Left ventricle myocardium superior (tissue), 1 donor: ENCODE results near the gene RTN4R. TPM values are rescaled to one million over a fixed set of nuclear protein-coding genes. Genes with fewer than 3 reads are reported as not detected.
A peak's percentile ranks its signal among the peaks of the same experiment; 100 is the strongest.

Experiments
- ATAC-seq: fragments of 200-7000 bp; cut with Tn5 transposase; one replicate; pipeline ENCODE4 v1.9.1; 2020; ENCODE audit warnings: mild to moderate bottlenecking, moderate library complexity
- DNase-seq: peaks from one replicate; pipeline ENCODE4 v3.0.0-alpha.2; 2020
- intact Hi-C: fragments of 100-400 bp; cut with micrococcal nuclease; formaldehyde crosslinking; loops from one replicate; pipeline ENCODE4 v1.11.0; 2022
- total RNA-seq: library from RNA; stranded (reverse); fragmentation: NEBNext Ultra II Directional; extraction: Animal tissue kit (Norgen Biotek cat#: 25700); gene quantifications from one replicate; pipeline ENCODE4 v1.2.1, GENCODE V29; 2021
- donor health status: DM: no; HTN: yes; CAD: no; lungs with severe emphysema.

The RTN4R gene
- total RNA-seq, 1 donor from 2014 or later: 1.2 TPM

- intact Hi-C loops: no loop called here
- ATAC-seq (no peak), DNase-seq (no peak)
These were observed 5.5 kb downstream of the RTN4R start for GRCh38 chr22:20262582-20263147.

DNA sequence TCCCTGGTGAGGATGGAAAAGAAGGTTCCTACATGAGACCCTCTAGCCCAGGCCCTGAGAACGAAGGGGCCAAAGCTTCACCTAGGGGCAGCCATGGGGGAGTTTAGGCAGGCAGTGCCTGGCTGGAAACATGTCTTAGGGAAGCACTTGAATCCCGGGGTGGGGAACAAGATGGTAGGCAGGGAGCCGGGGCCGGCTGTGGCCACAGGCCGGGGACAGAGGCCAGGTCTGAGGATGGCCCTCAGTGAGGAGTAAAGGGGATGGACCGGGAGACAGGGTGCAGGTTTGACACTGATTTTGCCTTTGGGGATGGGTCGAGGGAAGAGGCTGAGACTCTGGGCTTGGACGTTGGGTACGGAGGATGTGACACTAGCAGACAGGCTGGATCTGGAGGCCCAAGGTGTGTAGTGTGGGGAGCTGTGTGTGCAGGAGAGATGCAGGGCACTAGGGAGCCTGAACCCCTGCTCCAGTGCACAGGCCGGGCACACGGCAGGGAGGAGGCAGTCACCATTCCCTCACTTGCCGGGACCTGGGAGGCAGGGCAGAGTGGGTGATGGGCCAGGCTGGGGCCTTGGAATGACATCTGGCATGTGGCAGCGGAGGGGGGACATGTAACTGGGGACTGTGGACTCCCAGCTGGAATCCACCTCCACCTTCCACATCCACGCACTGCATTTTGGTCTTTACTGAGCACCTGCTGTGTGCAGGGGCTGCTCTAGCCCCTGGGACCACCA lies 6.1 kb downstream of the RTN4R start:
- intact Hi-C loops: no loop called here

GRCh38 chr22:20260071-20260765 lies 7.9 kb downstream of the RTN4R start:
- ATAC-seq: no peak
- intact Hi-C loops: no loop called here
- DNase-seq: no peak

More for the DNA sequence above, 6.1 kb downstream of the RTN4R start:
- DNase-seq (no peak), ATAC-seq (no peak)

DNA sequence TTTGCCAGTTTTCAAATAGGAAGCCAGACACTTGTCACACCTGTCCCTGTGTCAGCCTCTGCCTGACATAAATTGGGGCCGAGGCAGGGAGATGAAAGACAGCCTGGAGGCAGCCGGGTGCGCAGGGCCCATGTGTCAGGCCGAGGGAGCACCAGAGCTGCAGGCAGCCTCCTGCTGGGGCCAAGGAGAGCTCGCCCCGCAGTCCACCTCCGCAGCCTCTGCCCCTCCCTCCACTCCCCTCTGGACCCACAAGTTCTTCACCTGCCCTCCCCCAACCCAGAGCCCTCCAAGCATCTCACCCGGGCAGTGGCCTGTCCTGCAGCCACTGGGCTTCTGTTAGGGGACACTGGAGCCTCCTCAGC lies 8.8 kb downstream of the RTN4R start:
- ATAC-seq: no peak
- DNase-seq: no peak
- intact Hi-C loops: no loop called here

GRCh38 chr22:20258584-20259326 lies 9.4 kb downstream of the RTN4R start:
- ATAC-seq (no peak), DNase-seq (no peak)
- intact Hi-C loops: no loop called here

- DNase-seq: no peak
- no peak for ATAC-seq
- intact Hi-C loops: no loop called here
These were observed 10.2 kb downstream of the RTN4R start for GRCh38 chr22:20258021-20258299.

- DNase-seq: no peak
- intact Hi-C loops: no loop called here
- ATAC-seq: no peak
These were observed 10.7 kb downstream of the RTN4R start for GRCh38 chr22:20257212-20258020.

- intact Hi-C loops: no loop called here
- no peak for ATAC-seq
- no peak for DNase-seq
These were observed 11.4 kb downstream of the RTN4R start for GRCh38 chr22:20256551-20257211.

DNA sequence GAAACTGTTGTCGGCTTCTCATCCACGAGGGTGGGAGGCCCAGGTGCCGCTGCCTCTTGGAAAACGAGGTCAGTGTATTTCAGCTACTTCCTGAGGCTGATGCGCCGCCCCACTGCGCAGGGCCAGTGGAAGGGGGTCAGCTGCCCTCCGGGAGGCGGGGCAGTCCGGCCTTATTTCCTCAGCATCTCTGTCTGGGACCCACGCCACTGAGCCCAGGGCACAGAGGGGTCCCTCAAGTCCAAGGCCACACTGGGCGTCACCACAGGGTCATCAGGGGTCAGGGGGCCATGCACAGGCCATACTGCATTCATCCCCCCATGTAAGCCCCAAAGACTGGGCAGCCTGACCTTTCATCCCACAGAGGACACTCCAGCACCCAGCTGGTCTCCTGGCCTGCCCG lies 12.1 kb downstream of the RTN4R start:
- DNase-seq: no peak
- ATAC-seq: no peak
- intact Hi-C loops: no loop called here

DNA sequence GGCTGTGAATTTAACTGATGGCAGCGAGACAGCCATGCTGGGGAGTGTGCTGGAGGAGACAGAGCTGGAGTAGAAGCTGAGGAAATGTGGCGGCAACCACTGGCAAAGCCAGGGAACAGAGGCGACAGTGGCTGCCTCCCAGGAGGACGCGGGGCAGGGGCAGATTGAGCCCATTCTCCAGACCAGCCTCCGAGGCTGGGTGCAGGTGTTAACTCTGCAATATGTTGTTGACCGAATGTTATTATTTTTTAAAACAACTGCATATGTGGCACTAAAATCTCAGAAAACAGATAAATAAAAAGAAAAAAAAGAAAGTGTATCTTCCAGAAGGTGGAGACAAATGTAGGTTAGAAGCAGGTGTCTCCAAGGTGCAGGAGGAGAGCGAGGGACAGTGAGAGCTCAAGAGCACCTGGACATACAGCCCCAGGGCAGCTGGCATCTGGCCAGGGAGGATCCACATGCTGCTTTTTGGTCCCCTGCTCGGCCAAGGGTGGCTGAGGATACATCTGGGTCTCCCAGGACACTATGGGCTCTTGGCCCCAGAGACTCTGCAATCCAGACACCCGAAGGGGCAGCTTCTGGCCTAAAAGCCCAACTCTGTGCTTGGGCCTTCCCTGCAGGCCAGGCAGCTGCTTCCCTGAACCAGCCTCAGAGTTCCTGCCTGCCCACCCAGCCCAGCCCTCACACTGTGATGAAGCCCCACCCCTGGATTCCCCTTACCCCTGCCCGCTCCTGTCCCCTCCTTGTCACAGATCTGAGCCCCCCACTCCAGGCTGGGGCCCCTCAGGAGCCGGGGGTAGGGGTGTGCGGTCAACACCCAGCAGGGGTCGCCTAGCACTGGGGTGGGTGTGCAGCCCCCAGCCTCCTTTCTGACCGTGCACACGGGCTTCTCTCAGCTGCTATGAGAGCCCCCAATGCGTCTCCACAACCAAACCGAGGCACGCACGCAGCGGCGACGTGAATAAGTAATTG lies 12.9 kb downstream of the RTN4R start:
- DNase-seq: no peak
- intact Hi-C loops: no loop called here
- no peak for ATAC-seq

DNA sequence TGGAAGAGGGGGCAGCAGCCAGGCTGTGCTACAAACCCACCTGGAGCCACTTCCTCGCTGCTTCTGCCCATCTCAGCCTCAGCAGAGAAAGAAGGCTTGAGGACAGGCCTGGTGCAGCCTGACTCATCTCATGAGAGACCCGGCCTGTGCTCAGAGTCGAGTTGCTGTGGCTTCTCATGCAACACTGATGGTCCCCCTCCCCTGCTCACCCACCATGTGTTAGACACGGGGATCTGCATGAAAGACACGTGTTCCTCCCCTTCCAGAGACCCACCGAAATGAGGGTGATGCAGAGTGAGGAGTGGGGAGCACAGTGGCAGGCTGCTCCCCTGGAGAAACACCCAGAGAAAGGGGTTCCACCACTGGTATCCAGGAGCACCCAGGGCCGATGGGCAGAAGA lies 15.0 kb downstream of the RTN4R start:
- ATAC-seq (no peak), DNase-seq (no peak)
- intact Hi-C loops: no loop called here

DNA sequence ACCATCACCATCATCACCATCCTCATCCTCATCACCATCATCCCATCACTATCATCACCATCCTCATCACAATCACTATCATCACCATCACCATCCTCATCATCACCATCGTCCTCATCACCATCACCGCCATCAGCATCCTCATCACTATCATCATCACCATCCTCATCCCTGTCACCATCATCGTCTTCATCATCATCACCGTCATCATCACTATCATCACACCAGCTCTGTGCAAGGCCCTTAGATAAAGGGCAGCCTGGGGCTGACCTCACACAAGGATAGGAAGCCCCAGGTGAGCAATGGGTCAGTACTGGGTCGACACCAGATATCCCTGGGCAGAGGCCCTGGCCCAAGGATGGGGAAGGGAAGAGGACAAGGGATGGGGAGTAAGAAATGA lies 16.1 kb downstream of the RTN4R start:
- DNase-seq (no peak), ATAC-seq (no peak)
- intact Hi-C loops: no loop called here

- ATAC-seq: no peak
- no peak for DNase-seq
- intact Hi-C loops: no loop called here
These were observed 16.6 kb downstream of the RTN4R start for GRCh38 chr22:20251491-20251890.

GRCh38 chr22:20249797-20250354 lies 18.2 kb downstream of the RTN4R start:
- intact Hi-C loops: no loop called here
- no peak for DNase-seq
- peak; percentile 56 for ATAC-seq

GRCh38 chr22:20248461-20248978 lies 19.6 kb downstream of the RTN4R start:
- intact Hi-C loops: no loop called here
- DNase-seq: no peak
- ATAC-seq: no peak

DNA sequence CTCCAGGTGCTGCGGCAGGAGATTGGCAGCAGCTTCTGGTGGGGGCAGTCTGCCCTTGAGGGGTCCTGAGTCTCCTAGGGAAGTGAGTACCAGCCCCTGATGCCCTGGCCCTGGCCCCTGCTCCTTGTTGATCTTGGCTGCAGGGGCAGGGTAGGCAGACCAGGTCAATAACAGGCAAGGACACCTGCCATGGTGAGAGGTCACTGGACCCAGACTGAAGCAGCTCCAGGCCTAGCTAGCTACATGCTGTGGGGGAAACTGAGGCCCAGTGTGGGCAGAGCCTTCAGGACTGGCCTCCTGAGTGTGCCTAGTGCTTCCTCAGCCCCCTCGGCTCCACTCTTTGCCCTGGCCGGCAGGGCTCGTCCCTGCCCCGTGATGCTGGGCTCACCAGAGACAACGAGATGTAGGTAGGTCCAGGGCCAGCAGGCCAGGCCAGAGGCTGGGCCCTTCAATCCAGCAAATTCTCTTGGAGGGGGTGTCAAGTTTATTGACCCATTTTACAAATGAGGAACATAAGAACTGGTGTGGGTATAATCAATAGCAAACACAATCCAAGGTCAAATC lies 20.4 kb downstream of the RTN4R start:
- intact Hi-C loops: no loop called here
- no peak for ATAC-seq
- DNase-seq: no peak

- DNase-seq (no peak), ATAC-seq (no peak)
- intact Hi-C loops: no loop called here
These were observed 21.1 kb downstream of the RTN4R start for GRCh38 chr22:20247010-20247505.
